Measurements from ENCODE around the gene NUCKS1.

The NUCKS1 gene

DNA sequence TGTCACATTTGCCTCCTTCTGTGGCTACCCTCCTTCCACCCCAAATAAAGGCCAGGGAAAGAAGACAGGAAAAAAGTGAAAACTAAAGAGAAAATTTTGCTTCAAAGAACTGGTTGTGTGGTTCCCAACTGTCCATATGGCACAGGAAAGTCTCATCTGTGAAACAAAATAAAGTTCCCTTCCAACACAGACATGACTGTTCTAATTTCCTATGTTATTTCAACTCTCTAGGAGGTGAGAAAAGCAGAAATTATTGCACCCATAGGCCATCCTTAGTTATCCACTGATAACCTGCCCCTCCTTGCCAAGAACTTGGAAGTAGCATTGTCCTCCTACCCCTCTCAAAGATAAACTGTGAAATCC lies 33.4 kb upstream of the NUCKS1 start:
- H3K27ac ChIP-seq (ENCODE audit: low read length) = no peak overlapping the region
- H3K36me3 ChIP-seq (ENCODE audit: insufficient read depth, low read depth, low read length) = no peaks in the 10 kb centered on the region
- H3K4me1 ChIP-seq (ENCODE audit: insufficient read depth, low read length) = no peaks in the 10 kb centered on the region
- no peak overlapping the region for H3K4me3 ChIP-seq (ENCODE audit: low read length)
- H3K27me3 ChIP-seq (ENCODE audit: insufficient read depth, low read length) = no peaks in the 10 kb centered on the region
- no peaks in the 10 kb centered on the region for H3K9me3 ChIP-seq (ENCODE audit: insufficient read depth, low read depth, low read length)
- H3K9ac ChIP-seq (ENCODE audit: low read depth, low read length) = no peak overlapping the region

GRCh38 chr1:205782627-205783432 lies 32.8 kb upstream of the NUCKS1 start:
- Histone ChIP-seq H3K4me3 (ENCODE audit: low read length) (no peak overlapping the region), H3K9me3 (ENCODE audit: insufficient read depth, low read depth, low read length) (no peaks in the 10 kb centered on the region), H3K4me1 (ENCODE audit: insufficient read depth, low read length) (no peaks in the 10 kb centered on the region), H3K27ac (ENCODE audit: low read length) (no peak overlapping the region), H3K9ac (ENCODE audit: low read depth, low read length) (no peak overlapping the region), H3K27me3 (ENCODE audit: insufficient read depth, low read length) (no peaks in the 10 kb centered on the region), H3K36me3 (ENCODE audit: insufficient read depth, low read depth, low read length) (no peaks in the 10 kb centered on the region)

- Histone ChIP-seq H3K9me3 (ENCODE audit: insufficient read depth, low read depth, low read length) (no peaks in the 10 kb centered on the region), H3K36me3 (ENCODE audit: insufficient read depth, low read depth, low read length) (no peaks in the 10 kb centered on the region), H3K27me3 (ENCODE audit: insufficient read depth, low read length) (peaks cover 11% of the 10 kb centered on the region), H3K9ac (ENCODE audit: low read depth, low read length) (no peak overlapping the region), H3K4me3 (ENCODE audit: low read length) (no peak overlapping the region), H3K4me1 (ENCODE audit: insufficient read depth, low read length) (no peaks in the 10 kb centered on the region), H3K27ac (ENCODE audit: low read length) (no peak overlapping the region)
Observed at GRCh38 chr1:205780335-205780734, 30.4 kb upstream of the NUCKS1 start.

- Histone ChIP-seq H3K27me3 (ENCODE audit: insufficient read depth, low read length) (peaks cover 34% of the 10 kb centered on the region), H3K27ac (ENCODE audit: low read length) (no peak overlapping the region)
Observed at GRCh38 chr1:205777994-205778393, 28.0 kb upstream of the NUCKS1 start.

GRCh38 chr1:205775717-205776056 lies 25.7 kb upstream of the NUCKS1 start:
- Histone ChIP-seq H3K27me3 (ENCODE audit: insufficient read depth, low read length) (peaks cover 42% of the 10 kb centered on the region), H3K9me3 (ENCODE audit: insufficient read depth, low read depth, low read length) (no peaks in the 10 kb centered on the region), H3K4me1 (ENCODE audit: insufficient read depth, low read length) (peaks cover 4% of the 10 kb centered on the region; the same call in 1 of the 2 replicates), H3K4me3 (ENCODE audit: low read length) (peak overlapping the region; percentile 87; the same call in 1 of the 2 replicates), H3K36me3 (ENCODE audit: insufficient read depth, low read depth, low read length) (no peaks in the 10 kb centered on the region), H3K9ac (ENCODE audit: low read depth, low read length) (no peak overlapping the region), H3K27ac (ENCODE audit: low read length) (no peak overlapping the region)

More at GRCh38 chr1:205777994-205778393, 28.0 kb upstream of the NUCKS1 start:
- Histone ChIP-seq H3K4me3 (ENCODE audit: low read length) (no peak overlapping the region), H3K9me3 (ENCODE audit: insufficient read depth, low read depth, low read length) (no peaks in the 10 kb centered on the region), H3K36me3 (ENCODE audit: insufficient read depth, low read depth, low read length) (no peaks in the 10 kb centered on the region), H3K9ac (ENCODE audit: low read depth, low read length) (no peak overlapping the region), H3K4me1 (ENCODE audit: insufficient read depth, low read length) (peaks cover 4% of the 10 kb centered on the region; the same call in 1 of the 2 replicates)

DNA sequence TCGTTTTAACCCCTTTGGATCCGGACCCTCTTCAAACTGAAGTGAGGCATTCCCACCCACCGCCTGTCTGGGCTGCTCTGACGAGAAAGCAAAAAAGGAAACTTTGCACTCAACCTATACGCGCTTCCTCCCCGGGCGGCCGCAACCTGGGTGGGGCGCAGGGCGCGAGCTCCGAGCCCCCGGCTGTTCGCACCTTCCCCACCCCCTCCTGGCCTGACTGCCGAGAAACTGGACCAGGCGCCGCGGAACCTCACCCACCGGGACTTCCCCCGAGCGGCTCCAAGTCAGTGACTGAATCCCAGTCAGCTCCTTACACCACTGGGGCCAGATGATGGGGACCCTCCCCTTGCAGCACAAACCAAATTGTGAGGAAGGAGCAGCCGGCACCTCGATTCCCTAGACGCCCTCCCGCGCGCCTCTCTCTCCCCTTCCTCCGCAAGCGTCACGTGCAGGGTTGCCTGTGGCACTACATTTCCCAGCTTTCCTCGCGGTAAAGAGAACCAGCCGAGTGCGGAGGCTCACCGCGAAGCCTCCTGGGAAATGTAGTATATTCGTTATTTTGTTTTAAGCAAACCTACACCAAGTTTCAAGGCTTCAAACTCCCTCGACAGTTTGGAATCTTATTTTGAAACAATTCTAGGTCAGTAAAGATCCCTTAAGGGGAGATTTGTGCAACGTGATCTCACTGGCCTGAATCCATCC lies 25.2 kb upstream of the NUCKS1 start, which contains the start of gene RAB29:
TSS of gene RAB29 (minus strand) at position 468 of the 702 bp plus-strand sequence. CDS start 526 bp downstream, outside the sequence.
- Histone ChIP-seq H3K9me3 (ENCODE audit: insufficient read depth, low read depth, low read length) (no peaks in the 10 kb centered on the region), H3K4me1 (ENCODE audit: insufficient read depth, low read length) (peaks cover 4% of the 10 kb centered on the region; the same call in 1 of the 2 replicates), H3K27me3 (ENCODE audit: insufficient read depth, low read length) (peaks cover 42% of the 10 kb centered on the region), H3K9ac (ENCODE audit: low read depth, low read length) (peak within 1 kb of the TSS; percentile 57; the same call in 1 of the 2 replicates), H3K27ac (ENCODE audit: low read length) (no peak within 1 kb of the TSS), H3K4me3 (ENCODE audit: low read length) (peak within 1 kb of the TSS; percentile 87), H3K36me3 (ENCODE audit: insufficient read depth, low read depth, low read length) (no peaks in the 10 kb centered on the region)

GRCh38 chr1:205774198-205775014 lies 24.4 kb upstream of the NUCKS1 start:
- Histone ChIP-seq H3K36me3 (ENCODE audit: insufficient read depth, low read depth, low read length) (no peaks in the 10 kb centered on the region), H3K4me1 (ENCODE audit: insufficient read depth, low read length) (peaks cover 4% of the 10 kb centered on the region), H3K27me3 (ENCODE audit: insufficient read depth, low read length) (peaks cover 42% of the 10 kb centered on the region), H3K27ac (ENCODE audit: low read length) (no peak overlapping the region), H3K4me3 (ENCODE audit: low read length) (peak overlapping the region; percentile 87), H3K9ac (ENCODE audit: low read depth, low read length) (peak overlapping the region; percentile 57; the same call in 1 of the 2 replicates), H3K9me3 (ENCODE audit: insufficient read depth, low read depth, low read length) (no peaks in the 10 kb centered on the region)

DNA sequence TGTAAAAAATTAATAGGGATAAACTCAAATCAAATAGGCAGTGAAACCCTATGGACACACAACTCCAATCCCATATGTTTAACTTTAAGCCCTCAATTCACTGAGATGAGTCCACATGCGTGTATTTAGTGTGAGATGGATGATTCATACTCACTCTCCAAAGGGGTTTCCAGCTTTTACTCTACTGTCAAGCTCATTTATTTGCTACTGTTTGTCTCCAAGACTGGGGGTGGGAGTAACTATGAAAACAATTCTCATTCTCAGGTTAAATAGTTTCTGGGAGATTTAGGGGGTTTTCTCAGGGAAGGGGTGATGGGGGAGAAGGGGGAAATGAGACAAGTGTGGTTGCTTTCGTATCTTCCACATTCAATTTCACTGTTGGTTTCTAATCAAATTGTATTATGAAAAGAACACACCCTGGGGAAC lies 22.6 kb upstream of the NUCKS1 start:
- Histone ChIP-seq H3K4me3 (ENCODE audit: low read length) (no peak overlapping the region), H3K9me3 (ENCODE audit: insufficient read depth, low read depth, low read length) (no peaks in the 10 kb centered on the region), H3K27ac (ENCODE audit: low read length) (no peak overlapping the region), H3K9ac (ENCODE audit: low read depth, low read length) (no peak overlapping the region), H3K36me3 (ENCODE audit: insufficient read depth, low read depth, low read length) (no peaks in the 10 kb centered on the region), H3K27me3 (ENCODE audit: insufficient read depth, low read length) (peaks cover 42% of the 10 kb centered on the region), H3K4me1 (ENCODE audit: insufficient read depth, low read length) (peaks cover 4% of the 10 kb centered on the region)

DNA sequence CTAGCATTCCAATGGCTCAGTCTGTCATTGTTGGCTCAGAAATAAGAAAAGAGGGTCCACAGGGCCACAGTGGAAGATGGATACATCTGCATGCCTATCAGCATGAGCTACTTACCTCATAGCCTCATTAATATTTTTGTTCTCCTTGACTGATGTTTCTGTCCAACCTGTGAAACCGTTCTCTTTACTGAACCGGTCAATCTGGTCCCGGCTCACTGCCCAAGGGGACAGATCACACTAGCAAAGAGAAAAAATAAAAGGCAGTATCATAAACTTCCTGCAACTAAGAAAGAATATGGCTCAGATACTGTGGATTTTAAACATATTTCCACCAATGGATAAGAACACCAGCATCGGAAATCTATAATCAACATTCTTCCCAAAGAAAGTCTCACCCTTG lies 20.6 kb upstream of the NUCKS1 start:
- Histone ChIP-seq H3K36me3 (ENCODE audit: insufficient read depth, low read depth, low read length) (no peaks in the 10 kb centered on the region), H3K27ac (ENCODE audit: low read length) (no peak overlapping the region), H3K9me3 (ENCODE audit: insufficient read depth, low read depth, low read length) (no peaks in the 10 kb centered on the region), H3K4me3 (ENCODE audit: low read length) (no peak overlapping the region), H3K9ac (ENCODE audit: low read depth, low read length) (no peak overlapping the region), H3K27me3 (ENCODE audit: insufficient read depth, low read length) (peaks cover 33% of the 10 kb centered on the region), H3K4me1 (ENCODE audit: insufficient read depth, low read length) (peaks cover 4% of the 10 kb centered on the region)

- peaks cover 26% of the 10 kb centered on the region for H3K27me3 ChIP-seq (ENCODE audit: insufficient read depth, low read length)
- H3K9ac ChIP-seq (ENCODE audit: low read depth, low read length) = no peak overlapping the region
- no peaks in the 10 kb centered on the region for H3K9me3 ChIP-seq (ENCODE audit: insufficient read depth, low read depth, low read length)
- H3K4me3 ChIP-seq (ENCODE audit: low read length) = no peak overlapping the region
- no peak overlapping the region for H3K27ac ChIP-seq (ENCODE audit: low read length)
- H3K4me1 ChIP-seq (ENCODE audit: insufficient read depth, low read length) = peaks cover 4% of the 10 kb centered on the region
- H3K36me3 ChIP-seq (ENCODE audit: insufficient read depth, low read depth, low read length) = no peaks in the 10 kb centered on the region
Observed at GRCh38 chr1:205769641-205770365, 19.8 kb upstream of the NUCKS1 start.

- Histone ChIP-seq H3K27me3 (ENCODE audit: insufficient read depth, low read length) (0 out of 2 replicates have a peak, but pooled peaks cover under 1% of the 10 kb centered on the region), H3K4me1 (ENCODE audit: insufficient read depth, low read length) (no peaks in the 10 kb centered on the region; the same call in none of the 2 replicates), H3K36me3 (ENCODE audit: insufficient read depth, low read depth, low read length) (no peaks in the 10 kb centered on the region), H3K9me3 (ENCODE audit: insufficient read depth, low read depth, low read length) (no peaks in the 10 kb centered on the region), H3K4me3 (ENCODE audit: low read length) (no peak overlapping the region), H3K27ac (ENCODE audit: low read length) (no peak overlapping the region), H3K9ac (ENCODE audit: low read depth, low read length) (no peak overlapping the region)
Observed at GRCh38 chr1:205767248-205767647, 17.3 kb upstream of the NUCKS1 start.

All from iPS-20b (cell line).